NCI-H2196 (cell line): Measurements from ENCODE around the gene NPR3.

Source experiments
- DNase-seq: peaks from one replicate; lab custom pipeline; 2025; ENCODE audit not compliant: unreplicated experiment; lab: John Stamatoyannopoulos, UW

NPR3 gene

DNA sequence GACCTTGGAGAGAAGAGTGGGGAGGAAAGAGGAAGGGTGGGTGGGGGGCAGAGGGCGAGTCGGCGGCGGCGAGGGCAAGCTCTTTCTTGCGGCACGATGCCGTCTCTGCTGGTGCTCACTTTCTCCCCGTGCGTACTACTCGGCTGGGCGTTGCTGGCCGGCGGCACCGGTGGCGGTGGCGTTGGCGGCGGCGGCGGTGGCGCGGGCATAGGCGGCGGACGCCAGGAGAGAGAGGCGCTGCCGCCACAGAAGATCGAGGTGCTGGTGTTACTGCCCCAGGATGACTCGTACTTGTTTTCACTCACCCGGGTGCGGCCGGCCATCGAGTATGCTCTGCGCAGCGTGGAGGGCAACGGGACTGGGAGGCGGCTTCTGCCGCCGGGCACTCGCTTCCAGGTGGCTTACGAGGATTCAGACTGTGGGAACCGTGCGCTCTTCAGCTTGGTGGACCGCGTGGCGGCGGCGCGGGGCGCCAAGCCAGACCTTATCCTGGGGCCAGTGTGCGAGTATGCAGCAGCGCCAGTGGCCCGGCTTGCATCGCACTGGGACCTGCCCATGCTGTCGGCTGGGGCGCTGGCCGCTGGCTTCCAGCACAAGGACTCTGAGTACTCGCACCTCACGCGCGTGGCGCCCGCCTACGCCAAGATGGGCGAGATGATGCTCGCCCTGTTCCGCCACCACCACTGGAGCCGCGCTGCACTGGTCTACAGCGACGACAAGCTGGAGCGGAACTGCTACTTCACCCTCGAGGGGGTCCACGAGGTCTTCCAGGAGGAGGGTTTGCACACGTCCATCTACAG, 760 bp downstream of the NPR3 start:
- DNase-seq = no peak

DNA sequence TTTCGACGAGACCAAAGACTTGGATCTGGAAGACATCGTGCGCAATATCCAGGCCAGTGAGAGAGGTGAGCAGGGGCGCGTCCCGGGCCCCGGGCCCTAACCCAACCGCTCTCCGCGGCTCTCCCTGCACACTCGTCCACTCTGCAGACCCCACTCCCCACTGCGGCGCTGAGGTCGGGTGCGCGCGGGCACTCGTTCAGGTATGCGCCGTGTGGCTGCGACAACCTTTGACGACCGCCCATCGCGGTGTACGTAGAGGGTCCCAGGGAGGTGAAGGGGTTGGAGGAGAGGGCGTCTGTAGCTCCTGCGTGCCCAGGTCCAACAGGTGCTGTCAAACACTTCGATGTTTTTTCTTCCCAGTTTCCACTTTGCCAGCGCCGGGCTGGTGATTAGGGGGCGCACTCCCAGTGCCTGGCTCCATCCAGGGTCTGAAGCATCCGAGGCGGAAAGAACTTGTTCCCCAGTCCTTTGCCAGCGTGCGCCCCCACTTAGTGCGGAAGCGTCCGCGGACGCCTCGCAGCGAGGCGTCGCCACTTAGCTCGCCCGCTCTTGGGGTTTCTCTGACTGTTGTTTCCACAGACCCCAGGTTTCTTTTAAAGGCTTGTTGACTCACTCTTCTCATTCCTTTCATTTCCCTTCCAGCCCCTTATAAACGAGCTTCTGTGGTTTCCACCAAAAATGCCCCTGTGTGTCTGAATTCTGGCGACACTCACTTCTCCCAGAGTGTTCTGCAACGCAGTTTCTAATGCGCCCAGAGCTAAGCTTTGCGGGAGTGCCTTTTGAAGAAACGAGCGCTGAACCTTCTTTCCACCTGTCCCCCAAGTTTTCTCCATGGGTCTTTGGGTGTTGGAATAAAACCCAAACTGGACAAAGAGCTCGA, 1.6 kb downstream of the NPR3 start:
- DNase-seq = no peak

DNA sequence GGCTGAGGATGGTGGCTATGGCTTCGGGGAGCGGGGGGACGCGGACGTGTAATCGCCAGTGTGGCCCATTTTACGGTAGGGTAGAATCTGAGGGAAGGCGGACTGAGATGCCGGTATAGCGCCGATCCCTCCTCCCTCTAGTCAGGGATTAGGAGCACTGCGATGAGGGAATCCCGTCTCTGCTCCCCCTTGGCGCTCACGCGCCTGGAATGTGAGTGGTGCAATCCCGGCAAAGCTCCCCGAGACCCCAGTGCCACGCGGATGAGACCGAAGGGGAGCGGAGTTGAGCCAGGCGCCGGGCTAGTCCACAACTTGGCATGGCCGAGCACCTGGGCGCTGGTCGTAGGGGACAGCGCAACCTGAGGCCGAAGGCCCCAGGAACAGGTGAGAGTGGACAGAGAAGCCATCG, 2.2 kb downstream of the NPR3 start:
- no peak for DNase-seq

DNA sequence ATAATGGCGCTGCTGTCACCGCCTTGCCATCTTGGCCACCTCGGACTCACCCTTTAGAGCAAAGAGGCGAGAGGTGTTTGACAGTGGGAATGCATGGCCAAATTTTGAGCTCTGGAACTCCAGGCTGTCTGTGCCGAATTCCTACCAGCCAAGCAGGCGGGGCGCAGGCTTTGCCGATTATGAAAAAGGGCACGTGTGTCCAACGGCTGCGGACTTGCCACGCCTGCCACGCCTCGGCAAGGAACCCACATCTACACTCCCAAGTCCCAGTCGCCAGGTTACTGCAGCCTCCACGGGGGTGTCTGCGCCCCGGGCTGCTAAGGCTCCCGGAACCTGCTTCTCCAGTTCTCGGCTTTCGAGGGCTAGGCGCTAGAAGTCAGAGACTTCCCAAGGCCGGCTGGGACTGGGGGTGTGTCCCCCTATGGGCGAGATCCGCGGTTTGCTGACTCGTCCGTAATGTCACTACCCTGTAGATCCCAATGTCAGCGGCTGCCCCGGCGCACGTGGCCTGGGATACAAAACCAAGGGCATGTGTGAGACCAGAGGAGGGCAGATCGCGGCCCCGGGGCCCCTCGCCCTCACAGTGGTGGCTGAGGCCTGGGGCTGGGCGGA, 2.8 kb downstream of the NPR3 start:
- DNase-seq = no peak

DNA sequence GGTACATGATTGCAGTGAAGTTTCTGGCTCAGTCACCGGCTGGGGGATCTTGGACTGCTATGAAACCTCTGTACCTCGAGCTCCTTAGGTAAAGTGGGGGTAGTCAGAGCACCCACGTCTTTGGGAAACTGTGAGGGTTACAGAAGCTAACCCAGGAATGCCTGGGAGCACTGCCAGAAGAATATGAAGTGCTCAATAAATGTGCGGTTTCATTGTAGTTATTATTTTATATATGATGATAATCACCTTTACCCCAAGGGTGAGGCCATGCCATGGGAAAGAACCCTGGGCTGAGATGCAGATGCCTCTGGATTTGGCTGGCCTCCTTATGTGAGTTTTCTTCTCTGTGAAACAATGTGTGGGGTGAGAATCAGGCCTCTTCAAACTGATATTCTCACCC, 3.7 kb downstream of the NPR3 start:
- no peak for DNase-seq

DNA sequence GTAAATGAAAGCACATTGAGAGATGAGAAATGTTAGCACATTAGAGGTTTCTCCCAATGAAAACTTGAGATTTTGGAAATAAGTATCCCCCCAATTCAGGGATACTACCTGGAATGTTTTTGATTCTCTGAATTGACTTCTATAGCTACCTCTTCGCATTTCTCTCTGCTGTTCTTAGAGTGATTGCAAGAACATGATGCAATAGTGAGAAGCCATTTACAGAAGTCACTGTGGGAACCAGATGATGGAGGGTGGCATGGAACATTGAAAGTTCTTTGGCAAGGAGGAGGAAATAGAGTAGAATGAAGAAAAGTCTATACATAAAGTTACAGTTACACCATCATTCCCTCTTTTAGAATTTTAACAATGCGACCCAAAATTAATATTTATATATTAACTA, 9.2 kb downstream of the NPR3 start:
- DNase-seq = no peak

DNA sequence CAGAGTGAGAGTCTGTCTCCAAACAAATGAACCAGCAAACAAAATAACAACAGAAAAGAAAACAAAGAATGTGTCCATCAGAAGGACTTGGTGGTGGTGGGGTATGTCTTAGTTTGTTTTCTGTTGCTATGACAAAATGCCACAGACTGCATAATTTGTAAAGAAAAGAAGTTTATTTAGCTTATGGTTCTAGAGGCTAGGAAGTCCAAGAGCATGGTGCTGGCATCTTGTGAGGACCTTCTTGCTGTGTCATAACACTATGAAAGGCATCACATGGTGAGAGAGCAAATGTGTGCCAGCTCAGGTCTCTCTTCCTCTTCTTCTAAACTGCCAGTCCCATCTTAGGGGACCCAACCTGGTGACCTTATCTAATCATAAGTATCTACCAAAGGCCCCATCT, 10.5 kb downstream of the NPR3 start:
- DNase-seq = no peak

DNA sequence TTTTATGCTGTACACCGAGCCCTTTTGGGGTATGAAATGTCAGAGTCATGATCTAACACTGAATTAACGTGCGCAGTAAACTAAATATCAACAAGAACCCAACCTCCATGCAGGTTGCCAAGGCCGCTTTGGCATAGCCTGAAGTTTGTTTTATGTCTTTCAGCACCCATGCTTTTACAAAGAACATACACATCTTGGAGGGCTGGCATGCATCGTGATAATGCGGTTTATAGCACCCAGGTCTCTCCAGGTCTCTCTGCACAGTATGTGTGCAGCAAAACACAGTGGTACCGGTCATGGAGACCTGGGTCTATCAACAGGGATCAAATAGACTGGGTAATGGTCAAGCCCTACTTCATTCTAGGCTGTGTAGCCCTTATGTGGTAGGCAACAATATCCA, 11.8 kb downstream of the NPR3 start:
- DNase-seq = no peak

DNA sequence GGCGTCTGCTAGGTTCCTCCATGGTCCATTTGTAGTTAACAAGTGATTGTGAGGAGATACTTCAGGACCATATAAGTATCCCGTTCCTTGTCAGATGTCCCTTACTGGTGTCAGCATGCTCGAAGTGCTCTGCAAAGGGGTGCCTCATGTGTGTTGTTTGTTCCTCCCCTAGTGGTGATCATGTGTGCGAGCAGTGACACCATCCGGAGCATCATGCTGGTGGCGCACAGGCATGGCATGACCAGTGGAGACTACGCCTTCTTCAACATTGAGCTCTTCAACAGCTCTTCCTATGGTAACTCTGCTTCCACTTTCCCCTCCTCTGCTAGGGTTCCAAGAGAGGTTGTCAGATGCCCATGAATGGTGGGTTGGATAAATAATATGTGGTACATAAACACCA, 13.4 kb downstream of the NPR3 start:
- no peak for DNase-seq

DNA sequence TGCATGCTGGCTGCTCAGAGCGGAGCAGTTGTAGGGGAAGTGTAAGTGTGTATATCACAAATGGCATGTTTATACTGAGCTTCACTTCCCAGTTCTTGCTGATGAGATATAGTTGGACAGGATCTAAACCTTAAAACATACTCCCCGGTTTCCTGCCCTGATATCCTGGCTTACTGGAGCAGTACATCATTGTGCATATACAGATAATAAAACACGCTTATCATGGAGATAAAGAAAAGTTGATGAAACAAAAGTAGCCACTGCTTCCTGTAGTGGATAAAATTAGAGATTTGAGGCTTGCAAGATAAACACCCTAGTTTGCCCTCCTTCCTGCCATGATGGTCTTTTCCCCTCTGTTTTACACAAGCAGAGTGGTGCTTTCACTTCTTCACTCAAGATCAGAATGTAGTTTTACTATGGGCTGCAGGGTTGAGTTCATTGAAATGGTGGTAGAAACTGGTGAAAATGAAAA, 15.0 kb downstream of the NPR3 start:
- DNase-seq = no peak

DNA sequence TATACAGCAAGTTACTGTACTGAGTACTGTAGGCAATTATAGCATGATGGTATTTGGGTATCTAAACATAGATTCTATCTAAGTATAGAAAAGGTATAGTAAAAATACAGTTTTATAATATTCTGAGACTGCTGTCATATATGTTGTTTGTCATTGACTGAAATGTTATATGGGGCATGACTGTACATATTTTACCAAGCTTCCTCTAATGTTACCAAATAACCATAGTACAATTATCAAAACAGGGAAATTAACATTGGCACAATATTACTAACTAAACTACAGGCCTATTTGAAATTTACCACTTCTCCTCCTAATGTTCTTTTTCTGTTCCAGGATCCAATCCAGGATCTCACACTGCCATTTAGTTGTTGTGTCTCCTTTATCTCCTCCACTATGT, 18.5 kb downstream of the NPR3 start:
- no peak for DNase-seq

DNA sequence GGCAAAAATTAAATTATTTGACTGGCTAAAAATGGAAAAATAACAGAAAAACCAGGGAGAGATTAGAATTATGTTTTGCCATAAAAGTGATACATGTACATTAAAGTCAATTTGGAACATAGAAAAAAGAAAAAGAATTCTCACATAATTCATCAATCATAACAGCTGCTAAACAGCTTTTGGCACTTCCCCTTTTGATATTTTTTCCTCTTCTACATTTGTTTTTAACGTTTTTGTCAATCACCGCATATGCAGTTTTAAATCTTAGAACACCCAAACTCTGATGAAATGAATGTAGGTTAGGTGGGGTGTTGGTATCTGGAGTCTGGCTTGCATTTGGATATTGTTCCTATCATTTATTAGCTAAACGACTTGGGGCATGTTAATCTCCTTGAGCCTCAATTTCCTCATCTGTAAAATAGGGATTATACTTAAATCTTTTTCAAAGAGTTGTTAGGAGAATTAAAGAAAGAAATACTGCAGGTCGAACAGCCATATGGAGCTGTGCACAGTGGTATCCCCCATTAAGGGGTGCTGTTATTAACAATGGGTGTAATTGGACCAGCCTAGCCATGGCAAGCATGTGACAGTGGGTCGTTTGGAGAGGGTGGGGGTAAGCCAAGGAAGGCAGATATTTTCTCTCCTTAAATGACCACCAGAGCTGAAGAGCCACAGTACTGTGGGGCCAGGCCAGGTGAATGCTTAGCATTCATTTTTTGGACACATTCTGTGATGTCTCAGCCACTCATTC, 22.6 kb downstream of the NPR3 start:
- no peak for DNase-seq

DNA sequence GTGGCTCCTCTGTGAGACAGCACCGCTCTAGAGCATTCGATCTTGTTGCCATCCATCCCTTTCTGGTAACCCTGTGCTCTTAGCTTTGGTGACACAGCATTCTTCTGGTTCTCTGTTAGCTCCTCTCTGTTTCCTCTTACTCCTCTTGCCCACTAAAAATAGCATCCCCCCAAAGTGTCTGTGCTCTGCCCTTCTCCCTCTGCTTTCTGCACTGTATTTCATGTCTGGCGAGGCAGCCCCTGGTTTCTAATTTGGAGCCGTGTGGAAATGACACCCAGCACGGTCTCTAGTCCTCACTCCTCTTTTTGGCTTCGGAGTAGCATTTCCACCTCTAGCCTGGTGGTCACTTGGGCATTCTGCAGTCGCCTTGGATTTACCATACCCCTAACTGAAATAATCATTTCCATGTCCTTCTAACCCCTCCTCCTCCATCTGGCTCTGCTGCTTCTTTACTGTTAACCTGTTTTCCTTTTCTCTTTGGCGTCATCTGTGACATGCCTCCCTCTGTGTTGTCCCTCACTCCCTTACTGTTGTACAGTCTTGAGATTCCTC, 23.8 kb downstream of the NPR3 start:
- DNase-seq = no peak

DNA sequence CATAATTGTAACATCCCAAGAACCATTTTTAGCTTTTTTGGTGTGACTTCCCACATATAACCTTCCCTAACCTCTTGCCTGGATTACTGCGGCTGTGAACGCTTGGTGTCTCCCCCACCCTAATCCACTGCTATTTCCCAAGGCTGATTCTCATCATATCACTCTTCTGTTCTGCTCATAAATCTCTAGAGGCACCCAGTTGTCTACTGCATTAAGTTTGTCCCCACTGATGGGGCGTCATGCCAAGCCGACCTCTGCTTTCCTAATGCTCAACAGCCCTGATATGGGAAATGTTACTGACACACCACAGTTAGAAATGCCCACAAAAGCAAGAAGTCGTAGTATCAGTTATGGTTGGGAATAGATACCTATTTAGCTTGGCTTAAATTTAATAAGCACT, 24.4 kb downstream of the NPR3 start:
- no peak for DNase-seq

DNA sequence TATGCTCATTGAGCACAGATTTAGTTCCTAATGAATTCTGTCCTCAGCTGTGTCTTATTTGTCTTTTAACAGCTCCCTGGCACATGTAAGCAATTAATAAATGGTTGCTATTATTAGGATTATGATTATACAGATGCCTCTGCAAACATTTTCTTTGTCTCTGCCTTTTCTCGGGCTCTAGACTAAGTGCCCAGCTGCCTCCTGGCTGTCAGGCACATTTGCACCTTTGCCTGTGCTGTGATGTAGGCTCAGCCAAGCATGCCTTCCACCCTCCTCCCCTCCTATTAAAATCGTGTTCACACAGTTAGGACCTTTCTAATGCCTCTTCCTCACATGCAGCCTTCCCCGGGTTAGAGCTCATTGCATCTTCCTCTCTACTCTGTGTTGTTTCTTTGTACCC, 25.7 kb downstream of the NPR3 start:
- DNase-seq = no peak

DNA sequence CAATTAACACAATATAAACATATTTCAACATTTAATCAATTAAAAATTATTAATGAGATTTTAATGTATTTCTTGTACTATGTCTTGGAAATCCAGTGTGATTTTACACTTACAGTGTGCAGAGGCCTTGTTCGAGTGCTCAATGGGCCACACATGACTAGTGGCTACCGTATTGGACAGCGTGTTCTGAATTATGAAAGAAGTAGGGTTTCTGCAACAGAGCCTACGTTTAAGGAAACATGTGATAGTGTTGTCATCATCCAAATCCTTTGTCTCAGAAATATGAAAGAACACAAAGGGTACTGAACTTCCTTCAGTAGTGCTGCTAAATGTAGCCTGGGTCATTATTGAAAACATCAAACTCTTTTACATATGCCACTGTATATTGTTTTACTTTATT, 29.5 kb downstream of the NPR3 start:
- no peak for DNase-seq

DNA sequence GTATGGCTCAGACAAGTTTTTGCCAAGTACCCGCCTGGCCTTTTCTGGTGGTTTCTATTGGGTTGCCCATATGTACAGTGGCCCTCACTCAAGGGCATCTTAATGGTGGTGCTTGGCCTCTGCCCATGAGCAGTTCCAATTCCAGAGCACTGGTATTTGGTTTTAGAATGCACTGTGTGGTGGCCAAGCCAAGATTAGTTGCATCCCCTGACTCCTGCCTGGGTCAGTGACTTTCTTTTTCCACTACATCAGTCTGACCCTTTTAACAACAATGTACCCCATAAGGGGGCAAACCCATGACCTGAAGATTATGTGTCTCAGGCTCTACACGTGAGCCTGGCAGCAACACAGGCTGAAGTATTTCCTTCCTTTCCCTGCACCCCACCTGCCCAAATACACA, 34.2 kb downstream of the NPR3 start:
- DNase-seq = no peak

DNA sequence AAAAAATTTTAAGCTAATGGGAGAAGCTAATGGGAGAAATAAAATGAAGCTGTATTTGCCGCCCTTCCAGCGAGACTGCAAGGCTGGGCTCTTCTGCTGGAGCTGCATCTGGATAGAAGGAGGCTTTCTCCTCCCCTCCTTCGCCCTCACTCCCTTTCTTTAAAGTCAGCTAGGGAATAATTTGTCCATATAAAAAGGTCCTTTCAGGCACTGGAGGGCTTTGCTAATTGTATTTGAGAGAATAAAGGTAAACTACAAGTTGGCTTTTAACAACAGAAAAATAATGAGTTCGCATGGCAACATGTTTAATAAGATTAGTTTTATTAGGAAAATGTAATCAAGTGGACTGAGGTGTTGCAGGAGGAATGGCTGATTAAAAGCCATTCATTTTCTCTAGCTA, 41.3 kb downstream of the NPR3 start:
- DNase-seq = no peak

DNA sequence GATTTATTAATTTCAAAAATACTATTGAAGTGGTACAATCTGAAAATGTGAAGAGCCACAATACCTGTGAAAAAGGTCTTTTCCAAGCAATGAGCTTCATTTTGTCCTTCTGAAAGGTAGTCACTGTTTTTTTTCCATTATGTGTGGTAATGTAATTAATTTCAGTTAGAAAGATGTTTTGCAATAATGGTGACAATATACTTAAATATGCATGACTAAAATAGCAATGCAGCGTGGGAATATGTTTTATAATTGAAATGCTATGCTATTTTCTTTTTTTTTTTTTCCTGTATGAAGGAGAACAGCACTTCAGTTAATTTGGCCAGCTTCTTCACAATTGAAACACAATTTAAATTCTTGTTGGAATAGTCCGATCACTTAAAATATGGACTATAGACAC, 41.9 kb downstream of the NPR3 start:
- DNase-seq = no peak

DNA sequence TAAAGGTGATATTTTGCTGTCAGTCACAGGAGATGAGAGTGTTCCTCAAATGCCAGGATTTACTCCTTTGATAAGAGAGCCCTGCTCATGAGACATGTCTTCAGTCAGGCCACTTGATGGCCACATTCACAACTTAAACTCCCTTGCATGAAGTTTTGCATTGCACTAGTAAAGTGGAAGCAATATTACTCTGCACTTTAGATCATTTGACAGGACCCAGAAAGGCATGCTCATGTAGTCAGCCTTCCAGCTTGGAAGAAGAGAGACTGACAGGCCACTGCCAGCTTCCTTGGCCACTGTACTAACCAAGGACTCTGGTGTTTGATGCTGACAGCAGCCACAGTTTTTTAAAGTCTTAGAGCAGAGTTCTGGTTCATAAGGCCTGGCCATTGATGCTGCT, 42.6 kb downstream of the NPR3 start:
- DNase-seq = no peak

DNA sequence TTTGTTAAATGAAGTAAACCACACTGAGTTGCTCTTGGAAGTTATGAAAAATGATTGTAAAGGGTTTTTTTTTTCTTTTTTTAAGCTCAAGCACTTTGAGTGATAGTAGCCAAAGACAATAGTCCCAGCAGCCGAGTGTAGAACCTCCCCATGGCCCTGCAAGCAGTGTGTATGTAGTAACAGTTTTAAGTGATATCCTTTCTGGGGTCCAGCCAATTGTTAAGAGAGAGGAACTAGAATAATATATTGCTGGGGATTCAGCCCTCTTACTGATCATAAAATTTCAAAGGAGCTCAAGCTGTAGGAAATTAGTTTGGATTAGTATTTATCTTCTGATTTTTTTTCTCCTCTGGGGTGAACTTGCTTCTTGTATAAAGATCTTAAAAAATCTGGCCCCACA, 43.2 kb downstream of the NPR3 start:
- no peak for DNase-seq
